ENCODE measurements around the gene TNIK.

GRCh38 chr3:171249245-171249644 is 211.0 kb downstream of the TNIK start:
- no peak for TF ChIP-seq CTCF (conservative IDR thresholded peaks at IDR 0.05; ENCODE audit: low read length)
- TF ChIP-seq EZH2phosphoT487 (IDR thresholded peaks at IDR 0.05; ENCODE audit: borderline replicate concordance): no peak

Measured in Loucy (cell line).